RWPE1 (cell line): Measurements from ENCODE around the gene COL28A1.

Source experiments
- CTCF ChIA-PET: fragments of 350-600 bp; sonication (Branson Sonifier 250); formaldehyde crosslinking; extraction: SDS; loops from one replicate; lab custom pipeline; 2021; lab: Yijun Ruan, JAX
- POLR2A ChIA-PET: fragments of 400-600 bp; formaldehyde crosslinking; extraction: SDS; loops from one replicate; lab custom pipeline; 2020; ENCODE audit warnings: antibody characterized with exemption; ENCODE audit not compliant: low non-redundant PET; lab: Yijun Ruan, JAX
- DNase-seq: peaks from one replicate; pipeline ENCODE4 v3.0.0; 2012; ENCODE audit warnings: low spot score
- H3K27ac ChIP-seq: fragments of 450-650 bp; 2 replicates; pipeline ENCODE4 v1.5.1; 2017
- TF ChIP-seq, protein P1 (sequence below): fragments of 450-650 bp; conservative IDR thresholded peaks from 2 replicates; pipeline ENCODE4 v1.5.1; 2017; ENCODE audit warnings: low read depth, mild to moderate bottlenecking

The COL28A1 gene

DNA sequence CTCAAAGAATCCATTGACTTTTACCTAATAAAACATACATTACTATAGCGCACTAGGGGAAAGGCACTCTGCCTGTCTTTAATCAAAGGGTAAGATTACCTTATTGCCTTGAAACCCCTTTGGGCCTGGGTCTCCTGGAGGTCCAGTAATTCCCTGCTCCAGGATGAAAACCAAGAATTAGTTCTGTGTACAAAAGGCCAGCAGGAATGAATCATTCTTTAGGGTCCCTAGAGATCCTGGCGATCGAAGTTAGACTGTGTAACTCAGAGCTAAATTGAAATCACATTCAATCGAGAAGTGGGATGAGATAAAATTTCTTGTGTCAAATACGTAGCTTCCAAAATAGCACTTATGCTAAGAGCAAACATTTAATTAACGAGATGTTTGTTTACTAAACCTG is 29.8 kb downstream of the COL28A1 start:
- CTCF ChIA-PET: interaction anchor here (0.6 kb wide), 1 partner anchor 370 kb away, joined by 3 read pairs; no protein-coding TSS in a partner anchor
- TF ChIP-seq, protein P1, sequence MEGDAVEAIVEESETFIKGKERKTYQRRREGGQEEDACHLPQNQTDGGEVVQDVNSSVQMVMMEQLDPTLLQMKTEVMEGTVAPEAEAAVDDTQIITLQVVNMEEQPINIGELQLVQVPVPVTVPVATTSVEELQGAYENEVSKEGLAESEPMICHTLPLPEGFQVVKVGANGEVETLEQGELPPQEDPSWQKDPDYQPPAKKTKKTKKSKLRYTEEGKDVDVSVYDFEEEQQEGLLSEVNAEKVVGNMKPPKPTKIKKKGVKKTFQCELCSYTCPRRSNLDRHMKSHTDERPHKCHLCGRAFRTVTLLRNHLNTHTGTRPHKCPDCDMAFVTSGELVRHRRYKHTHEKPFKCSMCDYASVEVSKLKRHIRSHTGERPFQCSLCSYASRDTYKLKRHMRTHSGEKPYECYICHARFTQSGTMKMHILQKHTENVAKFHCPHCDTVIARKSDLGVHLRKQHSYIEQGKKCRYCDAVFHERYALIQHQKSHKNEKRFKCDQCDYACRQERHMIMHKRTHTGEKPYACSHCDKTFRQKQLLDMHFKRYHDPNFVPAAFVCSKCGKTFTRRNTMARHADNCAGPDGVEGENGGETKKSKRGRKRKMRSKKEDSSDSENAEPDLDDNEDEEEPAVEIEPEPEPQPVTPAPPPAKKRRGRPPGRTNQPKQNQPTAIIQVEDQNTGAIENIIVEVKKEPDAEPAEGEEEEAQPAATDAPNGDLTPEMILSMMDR: no peak
- H3K27ac ChIP-seq: no peak overlapping the region
- DNase-seq: no peak
- POLR2A ChIA-PET: no interaction called here

DNA sequence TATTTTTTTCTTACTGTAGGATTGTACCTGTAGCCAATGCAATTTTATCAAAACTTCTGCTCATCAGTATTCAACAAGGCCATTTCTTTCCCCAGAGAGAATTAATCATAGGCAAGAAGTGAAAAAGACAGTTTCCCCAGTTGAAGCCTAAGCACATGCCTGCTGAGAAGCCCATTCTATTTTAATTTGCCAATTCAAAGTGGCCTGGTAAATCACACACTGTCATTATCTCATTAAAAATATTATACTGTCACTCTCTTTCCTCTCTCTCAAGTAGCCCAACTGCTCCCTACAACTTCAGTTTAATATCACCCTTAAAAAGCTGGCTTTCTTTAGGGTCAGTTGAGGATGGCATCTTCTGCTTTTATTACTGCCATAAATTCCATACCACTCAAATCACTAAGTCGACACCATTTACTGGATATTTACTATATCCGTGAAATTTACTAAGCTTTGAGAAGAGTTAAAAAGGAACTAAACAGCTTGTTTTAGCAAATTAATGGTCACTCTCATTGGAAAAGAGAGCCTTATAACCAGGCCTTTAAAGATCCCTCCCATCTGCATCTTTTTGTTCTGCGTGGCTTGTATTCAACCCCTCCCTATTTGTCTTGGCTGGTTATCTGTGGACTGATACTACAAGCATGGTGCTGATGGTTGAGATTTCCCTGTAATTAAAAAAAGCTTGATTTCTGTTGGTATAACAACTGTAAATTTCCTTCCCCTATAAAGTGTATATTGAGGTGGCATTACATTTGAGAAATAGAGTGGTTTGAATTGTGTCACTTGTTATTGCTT is 30.6 kb downstream of the COL28A1 start:
- ChIA-PET CTCF (interaction anchor here (0.7 kb wide), 1 partner anchor 36 kb away, joined by 3 read pairs; no protein-coding TSS in a partner anchor), POLR2A (no interaction called here)
- H3K27ac ChIP-seq: no peak overlapping the region
- TF ChIP-seq, protein P1: no peak
- DNase-seq: no peak

DNA sequence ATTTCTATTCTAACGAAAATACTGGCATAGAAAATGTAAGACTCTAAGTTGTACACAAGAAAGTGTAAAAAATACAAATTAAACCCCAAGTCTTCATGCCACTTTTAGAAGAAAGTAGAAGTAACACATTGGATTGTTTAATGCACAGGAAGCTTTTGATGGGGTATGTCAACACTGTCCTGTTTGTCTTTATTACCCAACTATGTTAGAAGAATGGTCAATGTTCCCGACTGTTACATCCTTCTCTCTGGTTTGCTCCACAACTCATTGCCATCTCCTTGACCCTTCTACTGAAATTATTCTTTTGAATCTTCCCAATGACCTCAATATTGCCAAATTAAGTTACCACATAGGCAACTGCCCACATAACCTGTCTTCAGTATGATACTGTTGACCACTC is 35.8 kb downstream of the COL28A1 start:
- POLR2A ChIA-PET: no interaction called here
- no peak for DNase-seq
- H3K27ac ChIP-seq: no peak overlapping the region
- TF ChIP-seq, protein P1: no peak
- CTCF ChIA-PET: interaction anchor here (1.0 kb wide), 1 partner anchor 19 kb away, joined by 4 read pairs; no protein-coding TSS in a partner anchor

DNA sequence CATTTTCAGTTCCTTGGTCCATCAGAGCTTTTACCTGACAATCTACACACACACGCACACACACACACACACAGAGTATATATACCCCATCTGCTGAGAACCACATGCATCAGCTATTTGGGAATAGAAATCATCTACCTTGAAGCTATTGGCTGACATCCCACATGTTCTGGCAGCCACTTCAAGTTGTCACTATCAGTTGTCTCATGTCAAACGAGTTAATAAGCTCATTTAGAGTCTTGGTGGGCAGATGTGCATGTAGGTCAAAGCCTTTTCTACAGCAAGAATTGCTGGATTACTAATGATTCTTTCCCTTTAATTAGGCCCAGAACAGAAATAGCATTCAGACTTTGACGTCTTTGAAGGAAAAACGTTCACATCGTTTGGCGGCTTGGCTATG is 36.8 kb downstream of the COL28A1 start:
- ChIA-PET CTCF (no interaction called here), POLR2A (no interaction called here)
- DNase-seq: no peak
- TF ChIP-seq, protein P1: no peak
- H3K27ac ChIP-seq: no peak overlapping the region

DNA sequence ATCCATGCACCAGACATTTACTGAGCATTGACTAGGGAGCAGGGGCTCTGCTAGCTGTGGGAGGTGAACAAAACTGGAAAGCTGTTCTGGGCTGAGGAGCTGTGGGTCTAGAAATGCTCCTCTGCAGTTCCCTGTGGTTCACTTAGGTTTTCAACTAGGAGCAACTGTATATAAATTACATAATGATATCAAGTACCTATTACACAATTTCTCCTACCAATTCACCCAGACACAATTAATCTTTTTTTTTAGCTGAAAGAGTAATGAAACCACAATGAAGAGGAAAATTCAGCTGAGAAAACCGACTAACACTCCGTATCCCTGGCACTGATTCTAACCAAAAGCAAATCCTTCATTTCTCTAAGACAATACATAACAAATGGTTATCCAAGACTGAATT is 39.4 kb downstream of the COL28A1 start:
- TF ChIP-seq, protein P1: no peak
- ChIA-PET CTCF (interaction anchor here (0.7 to 0.8 kb wide), 2 partner anchors 55 to 919 kb away, joined by 3 to 5 read pairs; no protein-coding TSS in a partner anchor), POLR2A (no interaction called here)
- no peak overlapping the region for H3K27ac ChIP-seq
- DNase-seq: no peak

DNA sequence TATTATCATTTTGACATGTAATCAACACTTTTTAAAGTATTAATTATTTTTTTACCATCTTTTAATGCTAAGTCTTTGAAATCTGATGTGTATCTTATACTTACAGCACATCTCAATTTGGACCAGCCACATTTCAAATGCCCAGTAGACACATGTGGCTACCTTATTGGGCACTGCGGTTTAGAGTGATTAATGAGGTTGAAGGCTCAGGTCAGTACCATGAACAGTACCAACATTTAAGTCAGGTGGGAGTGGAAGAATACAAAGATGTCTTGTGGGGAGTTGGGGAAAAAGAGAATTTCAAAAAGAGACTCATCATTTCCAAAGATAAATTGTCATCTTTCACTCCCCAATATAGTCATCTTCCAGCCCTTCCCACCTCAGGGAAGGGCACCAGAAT is 40.5 kb downstream of the COL28A1 start:
- no peak for DNase-seq
- TF ChIP-seq, protein P1: no peak
- H3K27ac ChIP-seq: no peak overlapping the region
- ChIA-PET CTCF (interaction anchor here (0.5 to 0.8 kb wide), 2 partner anchors 54 to 185 kb away, joined by 3 to 5 read pairs; no protein-coding TSS in a partner anchor), POLR2A (no interaction called here)
